GM19455 (cell line): Measurements from ENCODE around the gene FAM236D.
"Not testable (repeated sequence)": the region's sequence is repeated elsewhere in the genome, so short reads cannot be mapped to it uniquely, and the experiment has no call there.

Experiments used
- ATAC-seq: cut with Tn5 transposase; IDR thresholded peaks from one replicate; pipeline ENCODE4 v1.9.1; 2021; ENCODE audit not compliant: unreplicated experiment

FAM236D gene

DNA sequence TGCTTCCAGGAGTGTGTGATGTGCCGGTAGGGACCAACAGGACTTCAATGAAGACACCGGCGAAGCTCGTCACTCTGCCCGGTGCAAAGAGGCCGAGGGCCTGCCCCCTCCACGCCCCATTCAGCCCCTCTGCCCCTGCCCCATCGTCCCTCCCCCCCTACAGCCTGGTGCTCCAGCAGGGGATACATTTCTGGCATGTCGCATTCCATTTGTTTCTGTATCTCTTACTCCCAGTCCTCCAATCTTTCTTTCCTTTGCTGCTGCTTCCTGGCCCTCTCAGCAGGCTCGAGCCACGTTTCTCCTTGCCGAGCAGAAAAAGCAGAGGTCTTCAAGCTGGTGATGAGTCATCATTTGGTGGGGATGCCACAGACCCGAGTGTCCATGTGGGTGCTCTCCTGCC is at the start of gene FAM236D:
Gene FAM236D (minus strand): TSS at position 101 of the 400 bp plus-strand sequence. CDS start 100 bp downstream, at position 1.
- ATAC-seq: not testable (repeated sequence)

DNA sequence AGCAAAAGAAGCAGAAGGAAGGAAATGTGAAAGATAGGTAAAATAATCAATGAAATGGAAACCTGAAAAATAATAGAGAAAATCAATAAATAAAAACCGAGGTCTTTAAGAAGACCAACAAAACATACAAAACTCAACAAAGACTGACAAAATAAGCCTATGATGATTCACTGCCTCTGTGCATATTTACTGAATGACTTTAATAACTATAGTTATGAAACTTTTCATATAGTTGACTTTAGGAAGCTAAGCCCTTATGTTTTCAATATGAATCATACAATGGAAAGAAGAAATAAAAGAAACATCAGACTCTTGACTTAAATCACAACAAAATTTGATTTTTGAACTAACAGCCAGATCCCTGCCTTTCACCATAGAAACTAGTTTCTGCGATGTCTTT is 29.5 kb upstream of the FAM236D start:
- not testable (repeated sequence) for ATAC-seq

DNA sequence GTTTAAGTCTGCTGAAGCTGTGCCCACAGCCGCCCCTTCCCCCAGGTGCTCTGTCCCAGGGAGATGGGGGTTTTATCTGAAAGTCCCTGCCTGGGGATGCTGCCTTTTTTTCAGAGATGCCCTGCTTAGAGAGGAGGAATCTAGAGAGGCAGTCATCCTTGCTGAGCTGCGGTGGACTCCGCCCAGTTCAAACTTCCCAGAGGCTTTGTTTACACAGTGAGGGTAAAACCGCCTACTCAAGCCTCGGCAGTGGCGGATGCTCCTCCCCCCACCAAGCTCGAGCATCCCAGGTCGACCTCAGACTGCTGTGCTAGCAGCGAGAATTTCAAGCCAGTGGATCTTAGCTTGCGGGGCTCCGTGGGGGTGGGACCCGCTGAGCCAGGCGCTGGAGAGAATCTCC is 22.7 kb upstream of the FAM236D start:
- not testable (repeated sequence) for ATAC-seq

DNA sequence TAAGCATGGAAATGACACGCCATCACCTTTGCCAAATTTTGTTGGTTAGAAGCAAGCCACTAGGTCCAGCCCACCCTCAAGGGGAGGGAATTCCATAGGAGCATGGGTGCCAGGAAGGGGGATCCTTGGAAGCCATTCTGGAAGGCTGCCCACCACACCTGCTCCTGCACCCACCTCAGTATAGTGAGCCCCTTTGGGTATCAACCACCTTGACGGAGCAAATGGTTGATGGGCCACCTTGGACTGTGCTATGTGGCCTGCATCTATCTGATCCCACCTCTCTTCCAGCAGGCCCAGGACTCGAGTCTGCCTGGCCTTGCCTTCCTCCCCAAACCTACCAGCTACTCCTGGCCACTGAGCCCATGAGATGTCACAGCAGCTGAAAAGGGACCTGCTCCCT is 17.6 kb downstream of the FAM236D start:
- ATAC-seq: not testable (repeated sequence)

DNA sequence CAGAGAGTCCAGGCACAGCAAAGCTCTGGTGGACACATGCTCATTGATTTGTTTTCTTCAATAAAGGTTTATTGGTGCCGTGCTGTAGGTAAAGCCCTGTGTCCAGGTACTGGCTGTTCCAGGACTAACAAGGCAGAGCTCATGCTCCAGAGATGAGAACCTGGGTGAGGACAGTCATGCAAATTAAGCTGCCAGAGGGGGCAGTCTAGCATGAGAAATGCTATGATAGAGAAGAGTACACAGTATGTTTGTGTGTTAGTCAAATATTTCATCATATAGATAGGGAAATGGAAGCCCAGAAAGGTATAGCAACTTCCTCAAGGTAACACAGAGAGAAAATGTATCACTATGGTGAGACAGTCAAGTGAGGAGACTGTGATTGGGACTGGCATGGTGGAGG is 19.9 kb downstream of the FAM236D start:
- not testable (repeated sequence) for ATAC-seq

DNA sequence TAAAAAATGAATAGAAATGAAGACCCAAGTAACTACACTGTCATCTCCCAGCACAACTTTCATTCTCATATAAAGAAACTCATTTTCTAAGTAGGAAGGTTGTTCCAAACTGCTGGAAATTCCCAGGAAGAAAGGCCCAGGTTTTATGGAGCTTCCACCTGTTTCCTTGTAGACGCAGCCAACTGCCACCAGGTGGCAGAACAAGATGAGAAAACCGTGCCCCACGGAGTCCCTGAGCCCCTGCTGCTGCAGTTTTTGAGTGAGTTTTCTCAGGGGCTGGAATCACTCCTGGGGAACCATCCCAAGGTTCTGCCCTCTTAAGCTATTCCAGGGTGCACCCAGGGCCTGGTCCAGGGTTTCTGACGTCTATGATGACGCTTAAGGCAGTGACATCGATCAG is 24.0 kb downstream of the FAM236D start:
- ATAC-seq: not testable (repeated sequence)

DNA sequence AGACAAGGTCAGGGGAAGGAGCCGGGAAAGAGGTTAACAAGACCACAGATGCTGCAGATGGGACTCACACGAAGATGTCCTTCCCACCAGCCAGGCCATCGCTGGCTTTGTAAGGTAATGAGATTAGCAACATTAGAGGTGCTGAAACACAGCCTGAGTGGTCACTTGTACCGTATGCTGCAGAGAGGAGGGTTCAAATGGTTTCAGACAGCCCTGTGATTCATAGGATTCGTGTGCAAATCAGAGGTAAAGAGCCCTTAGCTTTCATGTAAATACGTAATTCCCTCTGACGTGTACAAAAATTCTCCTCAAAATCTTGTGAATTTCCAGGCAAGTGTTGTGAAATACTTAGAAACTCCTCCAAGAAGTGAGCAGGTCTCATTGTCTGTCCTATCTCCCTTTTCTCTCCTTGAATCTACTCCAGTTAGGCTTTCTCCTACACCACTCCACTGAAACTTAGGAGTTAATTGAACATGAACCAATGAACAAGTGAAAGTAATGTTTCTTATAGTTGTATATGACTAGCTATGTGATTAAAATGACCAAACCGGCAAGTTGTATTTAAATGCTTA is 24.6 kb downstream of the FAM236D start:
- ATAC-seq: not testable (repeated sequence)

DNA sequence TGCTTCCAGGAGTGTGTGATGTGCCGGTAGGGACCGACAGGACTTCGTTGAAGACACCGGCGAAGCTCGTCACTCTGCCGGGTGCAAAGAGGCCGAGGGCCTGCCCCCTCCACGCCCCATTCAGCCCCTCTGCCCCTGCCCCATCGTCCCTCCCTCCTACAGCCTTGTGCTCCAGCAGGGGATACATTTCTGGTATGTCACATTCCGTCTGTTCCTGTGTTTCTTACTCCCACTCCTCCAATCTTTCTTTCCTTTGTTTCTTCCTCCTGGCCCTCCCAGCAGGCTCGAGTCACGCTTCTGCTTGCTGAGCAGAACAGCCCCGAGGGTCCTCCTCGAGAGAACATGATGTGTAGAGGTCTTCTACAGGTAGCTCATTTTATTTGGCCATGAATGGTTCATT is 25.4 kb downstream of the FAM236D start, which contains the start of gene FAM236B:
Gene FAM236B (minus strand): TSS at position 101 of the 400 bp plus-strand sequence. CDS start 100 bp downstream, at position 1.
- ATAC-seq: not testable (repeated sequence)

DNA sequence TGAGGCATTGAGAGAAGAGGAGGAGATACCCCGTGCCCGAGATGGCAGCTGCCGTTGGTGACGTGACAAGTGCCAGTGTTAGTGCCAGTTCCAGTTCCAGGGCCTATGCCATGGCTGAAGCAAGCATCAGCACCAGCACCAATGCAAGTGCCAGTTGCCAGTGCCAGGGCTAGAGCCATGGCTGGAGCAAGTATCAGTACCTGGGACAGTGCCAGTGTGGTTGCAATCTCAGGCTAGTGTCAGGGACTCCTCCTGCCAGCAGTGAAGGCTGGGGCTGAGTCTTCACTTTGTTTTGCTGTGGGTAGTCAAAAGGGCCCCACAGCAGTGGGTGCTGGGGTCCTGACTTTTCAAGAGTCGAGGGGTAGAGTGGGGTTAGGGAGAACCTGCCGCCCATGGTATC is 29.9 kb downstream of the FAM236D start:
- not testable (repeated sequence) for ATAC-seq

DNA sequence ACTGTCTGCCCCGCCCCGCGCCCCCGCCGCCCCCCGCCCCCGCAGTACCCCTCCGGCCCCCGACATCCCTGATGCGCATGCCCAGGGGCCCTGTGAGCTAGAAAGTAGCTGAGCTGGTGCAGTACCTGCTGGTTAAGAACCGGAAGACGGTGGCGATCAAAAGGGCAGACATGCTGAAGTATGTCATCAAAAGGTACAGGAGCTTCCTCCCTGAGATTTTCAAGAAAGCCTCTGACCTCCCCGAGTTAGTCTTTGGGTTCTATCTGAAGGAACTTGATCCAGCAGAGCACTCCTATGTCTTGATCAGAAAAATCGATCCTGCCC is 30.6 kb downstream of the FAM236D start:
- peak; percentile 71 for ATAC-seq

DNA sequence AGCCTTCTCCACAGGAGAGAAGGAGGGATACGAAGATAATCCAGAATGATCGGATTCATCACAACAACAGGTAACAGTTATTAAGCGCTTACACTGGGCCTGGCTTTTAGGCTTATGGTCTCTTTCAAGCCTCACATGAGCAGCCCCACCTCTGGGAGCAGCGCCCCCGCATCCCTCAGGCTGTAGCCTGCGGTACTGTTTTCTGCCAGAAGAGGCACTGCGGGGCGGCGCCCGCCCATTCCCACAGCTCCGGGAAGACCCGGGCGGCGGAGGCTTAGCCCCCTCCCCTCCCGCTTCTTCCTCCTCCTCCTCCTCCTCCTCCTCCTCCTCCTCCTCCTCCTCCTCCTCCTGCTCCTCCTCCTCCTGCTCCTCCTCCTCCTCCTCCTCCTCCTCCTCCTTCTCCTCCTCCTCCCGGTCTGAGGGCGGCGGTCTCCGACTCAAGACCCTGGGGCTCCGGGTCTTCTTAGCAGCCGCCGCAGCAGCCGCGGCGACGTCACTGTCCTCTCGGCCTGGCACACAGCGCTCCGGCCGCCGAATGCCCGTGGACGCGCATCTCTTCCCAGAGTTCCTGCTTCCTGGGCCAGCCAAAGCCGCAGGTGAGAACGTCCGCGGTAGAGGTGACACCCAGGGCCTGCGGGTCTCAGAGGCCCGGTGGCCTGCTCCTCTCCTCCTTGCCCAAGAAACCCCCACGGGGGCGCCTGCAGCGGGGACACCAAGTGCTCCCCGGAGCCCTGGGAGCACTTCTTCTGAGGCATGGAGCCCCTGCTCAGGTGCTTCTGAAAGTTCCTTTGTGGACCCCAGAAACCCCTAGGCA is 31.1 kb downstream of the FAM236D start, which contains the start of gene DMRTC1B:
Gene DMRTC1B (plus strand): TSS at position 238 of the 814 bp plus-strand sequence. CDS start 68,246 bp downstream, outside the sequence.
- ATAC-seq: peak; percentile 64

DNA sequence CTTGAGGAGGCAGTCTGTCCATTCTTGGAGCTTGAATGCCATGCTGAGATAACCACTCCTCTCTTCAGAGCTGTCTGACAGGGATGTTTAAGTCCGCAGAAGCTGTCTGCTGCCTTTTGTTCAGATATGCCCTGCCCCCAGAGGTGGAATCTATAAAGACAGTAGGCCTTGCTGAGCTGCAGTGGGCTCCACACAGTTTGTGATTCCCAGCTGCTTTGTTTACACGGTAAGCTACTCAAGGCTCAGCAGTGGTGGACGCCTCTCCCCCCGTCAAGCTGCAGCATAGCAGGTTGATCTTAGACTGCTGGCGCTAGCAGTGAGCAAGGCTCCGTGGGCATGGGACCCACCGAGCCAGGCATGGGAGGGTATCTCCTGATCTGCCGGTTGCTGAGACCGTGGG is 47.6 kb downstream of the FAM236D start:
- ATAC-seq: not testable (repeated sequence)
